ENCODE measurements around the gene PCK2.

PCK2 gene

DNA sequence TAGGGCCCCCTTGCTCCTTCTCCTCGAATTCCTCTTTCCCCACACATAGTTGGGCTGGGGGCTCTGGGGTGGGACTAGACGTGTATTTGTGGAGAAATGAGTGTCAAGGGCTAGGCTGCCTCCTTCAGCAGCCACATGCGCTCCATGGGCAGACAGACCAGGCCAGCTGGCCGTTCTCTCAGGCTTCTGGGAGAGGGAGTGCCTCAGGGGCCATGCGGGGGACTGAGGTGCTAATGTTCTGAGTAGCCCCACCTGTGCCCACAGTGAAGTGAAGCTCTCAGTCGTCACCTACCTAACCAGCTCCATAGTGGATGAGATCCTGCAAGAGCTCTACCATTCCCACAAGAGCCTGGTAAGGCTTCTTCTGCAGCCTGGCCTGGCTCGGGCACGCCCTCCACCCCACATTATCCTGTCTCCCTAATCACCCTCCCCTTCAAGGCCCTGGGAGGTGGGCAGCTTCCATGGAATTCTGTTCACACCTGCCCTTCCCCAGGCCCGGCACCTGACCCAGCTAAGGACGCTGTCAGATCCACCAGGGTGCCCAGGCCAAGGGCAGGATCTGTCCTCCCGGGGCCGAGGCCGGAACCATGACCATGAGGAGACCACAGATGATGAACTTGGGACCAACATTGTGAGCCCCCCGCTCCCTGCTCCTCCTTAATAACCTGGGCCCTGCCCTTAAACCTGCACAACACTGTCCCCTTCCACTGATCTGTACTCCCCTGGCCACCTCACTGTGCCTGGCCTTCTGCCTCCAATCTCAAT is 31.7 kb upstream of the PCK2 start:
- DNase-seq = no peak

DNA sequence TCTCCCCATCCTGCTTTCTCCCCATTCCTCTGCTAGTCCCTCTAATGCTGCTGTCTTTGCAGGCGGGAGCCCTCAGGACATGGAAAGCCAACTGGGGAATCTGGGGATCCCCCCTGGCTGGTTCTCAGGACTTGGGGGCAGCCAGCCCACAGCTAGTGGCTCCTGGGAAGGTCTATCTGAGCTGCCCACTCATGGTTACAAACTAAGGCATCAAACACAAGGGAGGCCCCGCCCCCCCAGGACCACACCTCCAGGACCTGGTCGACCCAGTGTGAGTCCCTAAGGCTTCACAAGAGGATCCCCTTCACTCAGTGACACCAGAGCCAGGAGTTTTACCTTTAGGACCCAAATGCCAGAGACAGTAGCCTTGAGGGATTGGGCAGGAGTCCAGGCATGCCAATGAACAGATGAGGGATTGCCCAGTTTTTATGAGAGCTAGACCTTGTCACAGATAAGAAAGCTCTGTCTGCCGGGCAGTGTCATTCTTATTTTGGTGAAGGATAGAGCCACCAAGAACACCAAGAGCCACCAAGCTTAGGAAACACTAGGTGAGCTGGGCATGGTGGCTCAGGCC is 30.8 kb upstream of the PCK2 start:
- DNase-seq = no peak

DNA sequence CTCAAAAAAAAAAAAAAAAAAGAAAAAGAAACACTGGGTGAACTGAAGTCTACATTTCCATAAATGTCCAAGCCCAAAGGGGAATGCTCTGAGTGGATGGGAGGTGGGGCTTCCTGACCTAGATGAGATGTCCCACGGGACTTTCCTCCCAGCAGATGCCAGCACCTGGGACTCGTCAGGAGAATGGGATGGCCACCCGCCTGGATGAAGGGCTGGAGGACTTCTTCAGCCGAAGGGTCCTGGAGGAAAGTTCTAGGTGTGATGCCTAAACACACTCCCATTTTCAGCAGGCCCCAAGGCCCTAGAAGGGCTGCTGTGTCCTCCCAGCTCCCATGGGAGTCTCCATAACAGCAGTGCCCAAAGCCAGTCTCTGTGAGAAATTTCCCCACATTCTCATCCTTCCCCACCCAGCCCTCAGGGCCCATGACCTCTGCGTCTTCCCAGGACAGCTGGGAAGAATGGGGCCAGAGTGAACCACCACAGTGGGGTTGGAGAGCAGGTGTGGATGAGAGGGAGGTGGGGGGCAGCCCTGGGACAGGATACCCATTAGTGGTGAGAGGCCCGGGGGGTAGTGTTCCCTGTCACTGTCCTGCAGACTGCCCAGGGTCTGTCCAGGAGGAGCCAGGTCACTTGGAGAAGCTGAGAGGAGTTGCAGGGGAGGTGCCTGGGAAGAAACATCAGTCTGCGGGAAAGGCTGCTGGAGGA is 29.9 kb upstream of the PCK2 start:
- DNase-seq = no peak

DNA sequence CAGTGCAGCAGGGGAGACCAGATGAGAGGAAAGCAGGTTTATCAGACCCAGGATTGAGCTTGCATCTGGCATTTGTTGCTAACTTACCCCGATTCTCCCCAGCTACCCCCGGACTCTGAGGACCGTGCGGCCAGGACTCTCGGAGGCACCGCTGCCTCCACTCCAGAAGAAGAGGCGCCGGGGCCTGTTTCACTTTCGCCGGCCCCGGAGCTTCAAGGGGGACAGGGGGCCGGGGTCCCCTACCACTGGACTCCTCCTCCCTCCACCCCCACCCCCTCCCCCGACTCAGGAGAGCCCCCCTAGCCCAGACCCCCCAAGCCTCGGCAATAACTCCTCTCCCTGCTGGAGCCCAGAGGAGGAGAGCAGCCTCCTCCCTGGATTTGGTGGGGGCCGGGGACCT is 29.3 kb upstream of the PCK2 start:
- no peak for DNase-seq

DNA sequence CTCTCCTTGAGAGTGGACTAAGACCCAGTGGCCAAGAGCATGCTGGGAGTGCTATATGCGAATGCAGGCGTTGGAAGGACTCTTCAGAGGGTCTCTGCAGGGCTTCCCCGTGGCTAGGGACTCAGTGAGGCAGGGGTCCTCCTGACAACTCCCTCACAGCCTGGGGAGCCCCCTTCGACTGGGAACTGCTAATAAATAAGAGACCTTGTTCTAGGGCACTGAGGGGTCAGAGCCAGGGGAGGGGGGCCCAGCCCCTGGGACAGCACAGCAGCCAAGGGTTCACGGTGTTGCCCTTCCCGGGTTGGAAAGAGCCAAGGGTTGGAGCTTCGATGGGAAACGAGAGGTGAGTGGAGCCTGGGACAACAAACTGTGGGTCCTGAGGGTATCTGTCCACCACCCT is 28.7 kb upstream of the PCK2 start:
- no peak for DNase-seq

DNA sequence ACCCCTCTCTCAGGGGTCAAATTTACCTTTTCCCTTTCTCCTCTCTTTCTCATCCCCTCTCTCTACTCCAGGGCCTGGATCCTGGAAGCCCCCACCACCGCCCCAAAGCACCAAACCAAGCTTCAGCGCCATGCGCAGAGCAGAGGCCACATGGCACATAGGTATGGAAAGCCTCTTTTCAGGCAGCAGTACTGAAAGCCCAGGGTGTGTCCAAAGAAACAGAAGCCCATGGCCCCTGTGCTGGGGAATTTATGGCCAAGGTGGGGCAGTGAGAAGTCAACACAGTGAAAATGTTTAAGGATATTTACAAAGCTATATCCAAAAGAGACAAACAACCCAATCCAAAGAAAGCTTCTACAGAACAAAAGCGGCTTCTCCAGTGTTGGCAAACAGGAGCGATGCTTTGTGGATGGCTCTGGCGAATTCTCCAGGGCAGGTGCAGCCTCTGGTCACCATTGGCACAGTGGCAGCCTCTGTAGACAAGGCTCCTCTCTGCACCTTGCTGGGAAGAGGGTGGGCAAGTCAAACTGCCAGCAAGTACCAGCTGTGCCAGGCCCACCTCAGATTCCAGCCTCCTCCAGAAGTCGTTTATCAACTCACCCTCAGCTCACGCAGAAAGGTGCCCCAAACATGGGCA is 27.5 kb upstream of the PCK2 start:
- DNase-seq = no peak

DNA sequence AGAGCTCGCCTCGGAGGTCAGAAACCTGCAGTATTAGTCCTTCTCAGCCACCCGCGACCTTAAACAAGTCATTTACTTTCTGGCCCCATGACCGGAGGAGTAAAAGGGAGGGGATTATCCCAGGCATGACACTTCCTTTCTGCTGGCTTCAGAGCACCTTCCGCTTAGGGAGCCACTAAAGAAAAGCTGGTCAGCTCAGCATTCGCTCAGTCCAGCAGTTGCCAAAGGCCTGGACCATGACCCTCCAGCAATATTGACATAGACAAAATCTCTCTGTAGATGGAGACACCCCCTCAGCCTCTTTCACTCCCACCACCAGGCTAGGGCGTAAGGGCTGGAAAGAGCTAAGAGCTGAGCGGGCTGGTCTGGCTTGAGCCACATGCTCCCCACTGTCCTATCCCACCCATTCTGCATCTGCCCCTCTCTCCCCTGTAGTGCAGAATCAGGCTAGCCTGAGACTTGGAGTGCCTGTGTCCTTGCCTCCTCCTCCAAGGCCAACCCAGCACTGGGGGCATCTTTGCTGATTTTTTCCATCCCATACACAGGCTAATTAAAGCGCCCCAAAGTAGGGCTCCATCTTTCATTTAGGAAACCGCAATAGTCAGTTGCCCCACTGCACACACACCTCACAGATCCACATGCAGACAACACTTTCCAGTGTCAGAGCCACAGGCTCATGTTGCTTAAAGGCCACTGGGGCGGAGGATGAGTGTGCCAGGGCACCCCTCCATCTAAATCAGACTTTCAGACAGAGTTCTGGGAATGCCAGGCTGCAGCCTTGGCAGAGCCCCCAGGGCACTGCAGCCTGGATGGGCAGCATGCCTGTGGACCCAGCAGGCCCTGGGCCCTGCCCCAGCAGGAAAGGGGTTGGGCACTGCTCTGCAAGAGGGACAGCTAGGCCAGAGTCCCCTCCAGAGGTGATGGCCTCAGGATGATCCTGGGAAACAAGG is 26.7 kb upstream of the PCK2 start:
- DNase-seq = no peak

DNA sequence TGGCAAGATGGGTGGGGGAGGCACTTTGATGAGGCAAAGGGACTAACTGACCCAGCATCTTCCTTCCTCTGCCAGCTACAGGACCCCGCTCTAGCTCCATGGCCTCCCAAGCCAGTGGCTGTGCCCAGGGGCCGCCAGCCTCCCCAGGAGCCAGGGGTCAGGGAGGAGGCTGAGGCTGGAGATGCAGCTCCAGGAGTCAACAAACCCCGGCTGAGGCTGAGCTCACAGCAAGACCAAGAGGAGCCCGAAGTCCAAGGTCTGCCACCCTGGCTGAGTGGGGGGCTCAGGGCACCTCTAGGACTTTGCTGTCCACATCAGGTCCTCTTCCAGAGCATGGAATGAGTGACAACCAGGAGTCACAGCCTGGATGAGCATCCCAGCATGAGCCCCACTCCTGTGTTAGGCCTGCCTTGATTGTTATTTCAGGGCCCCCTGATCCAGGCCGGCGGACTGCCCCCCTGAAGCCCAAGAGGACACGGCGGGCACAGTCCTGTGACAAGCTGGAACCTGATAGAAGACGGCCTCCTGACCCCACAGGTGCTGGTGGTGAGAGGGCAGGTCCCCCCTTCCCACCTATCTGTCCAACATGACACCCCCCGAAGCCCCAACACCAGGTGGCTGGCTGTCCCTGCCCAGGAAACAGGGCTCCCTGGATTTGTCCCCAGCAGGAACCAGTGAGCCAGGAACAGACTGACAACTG is 25.2 kb upstream of the PCK2 start:
- DNase-seq = no peak

DNA sequence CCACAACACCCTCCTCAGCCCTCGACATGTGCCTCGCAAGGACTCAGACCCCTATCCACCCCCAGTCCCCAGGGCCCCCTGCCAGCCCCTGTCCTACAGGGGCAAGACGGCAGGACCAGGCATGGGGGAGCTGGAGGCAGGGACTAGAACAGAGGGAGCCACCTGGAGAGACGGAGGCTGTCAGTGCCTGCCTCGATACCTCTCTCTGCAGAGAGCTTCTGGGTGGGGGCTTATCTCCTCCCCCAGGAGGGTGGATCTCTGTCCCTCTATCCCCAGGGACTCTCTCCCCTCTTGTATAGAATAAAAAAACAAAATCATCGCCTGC is 24.7 kb upstream of the PCK2 start:
- no peak for DNase-seq

DNA sequence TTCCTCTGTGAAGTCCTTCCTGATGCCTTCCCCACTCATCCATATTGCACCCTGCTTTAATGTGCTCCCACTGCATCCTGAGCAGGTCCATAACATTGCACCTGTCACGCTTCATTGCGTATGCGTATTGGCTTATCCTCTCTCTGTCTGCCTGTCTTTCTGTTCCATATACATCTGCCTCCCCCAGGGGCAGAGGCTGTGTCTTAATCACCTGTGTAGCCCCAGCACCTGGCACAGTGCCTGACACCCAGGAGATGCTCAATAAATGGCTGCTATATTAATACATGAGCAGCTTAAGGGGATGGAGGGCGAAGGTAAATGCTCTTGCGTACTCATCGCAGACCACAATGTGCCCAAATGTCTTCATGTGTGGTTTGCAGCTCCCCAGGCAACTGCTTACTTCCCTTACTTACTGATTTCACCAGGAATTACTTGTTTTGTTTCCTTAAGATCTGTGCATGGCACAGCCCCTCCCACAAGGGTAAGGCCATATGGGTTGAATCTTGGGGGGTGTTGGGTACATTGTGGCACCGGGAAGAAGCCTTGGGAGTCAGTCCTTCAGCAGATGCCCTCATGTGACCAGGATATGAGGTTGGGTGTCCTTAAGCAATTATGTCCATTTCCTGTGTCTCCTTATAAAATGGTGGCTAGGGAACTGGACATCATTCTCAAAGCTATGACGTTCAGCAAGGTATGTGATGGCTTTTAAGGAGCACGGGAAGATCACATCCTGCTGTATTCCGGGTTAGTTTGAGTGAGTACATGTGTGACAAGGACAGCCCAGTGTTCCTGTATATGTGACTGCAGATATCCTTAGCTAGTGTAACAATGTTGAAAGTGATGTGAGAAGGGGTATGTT is 23.6 kb upstream of the PCK2 start:
- DNase-seq = no peak

DNA sequence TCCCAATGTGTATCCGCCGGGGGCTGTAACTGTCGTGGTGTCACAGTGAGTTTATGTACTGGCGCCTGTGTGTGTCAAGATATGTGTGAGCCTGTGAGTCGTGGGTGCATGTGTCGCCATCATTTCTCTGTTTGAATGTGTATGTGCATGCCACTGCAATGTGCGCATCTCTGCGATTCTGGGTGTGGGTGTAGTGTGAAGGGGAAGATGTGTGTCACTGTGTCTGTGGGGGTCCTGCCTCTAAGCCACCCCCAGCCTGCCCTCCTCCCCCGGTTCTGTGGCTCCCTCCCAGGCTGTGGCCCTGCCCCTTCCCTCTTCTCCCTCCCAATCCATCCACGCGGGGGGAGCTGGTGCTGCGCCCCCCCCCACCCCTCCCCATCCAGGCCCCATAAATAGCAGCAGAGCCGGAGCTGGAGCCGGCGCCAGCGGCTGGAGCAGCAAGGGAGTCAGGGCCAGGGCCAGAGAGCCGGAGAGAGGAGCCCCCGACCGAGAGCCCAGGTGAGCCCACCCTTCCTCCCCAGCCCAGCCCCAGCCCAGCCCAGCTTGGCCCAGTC is 22.9 kb upstream of the PCK2 start, which contains the start of gene CPNE6:
CPNE6 (plus strand) TSS at position 419 of the 554 bp plus-strand sequence. CDS start 1,375 bp downstream, outside the sequence.
- no peak for DNase-seq

DNA sequence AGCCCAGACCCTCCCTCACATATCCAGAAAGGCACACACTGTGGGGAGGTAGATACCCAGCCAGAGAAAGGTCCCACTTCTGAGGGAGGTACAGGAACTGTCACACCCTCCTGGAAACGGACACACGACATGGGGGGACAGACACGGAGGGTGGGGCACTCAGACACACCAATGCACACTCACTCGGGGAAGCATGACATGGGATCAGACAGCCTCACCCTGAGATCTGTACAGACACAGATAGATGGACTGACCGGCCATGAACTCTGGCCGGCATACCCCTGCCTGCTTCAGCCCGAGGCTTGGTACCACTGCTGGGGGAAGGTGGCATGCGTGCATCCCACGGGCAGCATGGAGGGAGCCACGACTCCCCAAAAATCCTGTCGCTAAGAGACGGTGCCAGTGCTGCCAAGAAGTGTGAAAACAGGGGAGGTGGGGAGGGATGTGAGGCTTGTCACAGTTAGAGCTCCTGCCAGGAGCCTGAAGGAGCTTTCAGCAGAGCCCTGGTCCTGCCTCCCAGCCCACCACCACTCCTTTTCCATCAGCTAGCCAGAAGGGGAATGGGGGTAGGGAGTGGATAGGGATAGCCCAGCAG is 22.2 kb upstream of the PCK2 start:
- no peak for DNase-seq

DNA sequence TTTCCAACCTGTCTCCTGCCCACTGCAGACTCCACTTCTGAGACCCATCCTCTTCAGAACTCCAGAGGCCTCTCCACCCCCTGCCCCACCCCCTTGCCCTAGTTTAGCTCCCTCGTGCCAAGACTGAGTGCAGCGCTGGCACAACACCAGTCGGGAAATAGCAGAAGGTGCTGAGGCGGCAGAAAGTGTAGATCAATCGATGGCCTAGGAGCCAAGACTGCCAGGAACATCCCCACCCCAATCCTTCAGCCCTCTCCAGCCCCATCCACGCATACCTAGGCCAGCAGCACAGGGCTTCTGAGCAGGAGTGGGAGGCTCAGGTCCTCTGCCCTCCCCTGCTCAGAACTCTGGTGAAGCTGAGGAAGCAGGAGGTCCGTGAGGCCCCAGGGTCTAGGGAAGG is 21.7 kb upstream of the PCK2 start:
- DNase-seq = no peak

DNA sequence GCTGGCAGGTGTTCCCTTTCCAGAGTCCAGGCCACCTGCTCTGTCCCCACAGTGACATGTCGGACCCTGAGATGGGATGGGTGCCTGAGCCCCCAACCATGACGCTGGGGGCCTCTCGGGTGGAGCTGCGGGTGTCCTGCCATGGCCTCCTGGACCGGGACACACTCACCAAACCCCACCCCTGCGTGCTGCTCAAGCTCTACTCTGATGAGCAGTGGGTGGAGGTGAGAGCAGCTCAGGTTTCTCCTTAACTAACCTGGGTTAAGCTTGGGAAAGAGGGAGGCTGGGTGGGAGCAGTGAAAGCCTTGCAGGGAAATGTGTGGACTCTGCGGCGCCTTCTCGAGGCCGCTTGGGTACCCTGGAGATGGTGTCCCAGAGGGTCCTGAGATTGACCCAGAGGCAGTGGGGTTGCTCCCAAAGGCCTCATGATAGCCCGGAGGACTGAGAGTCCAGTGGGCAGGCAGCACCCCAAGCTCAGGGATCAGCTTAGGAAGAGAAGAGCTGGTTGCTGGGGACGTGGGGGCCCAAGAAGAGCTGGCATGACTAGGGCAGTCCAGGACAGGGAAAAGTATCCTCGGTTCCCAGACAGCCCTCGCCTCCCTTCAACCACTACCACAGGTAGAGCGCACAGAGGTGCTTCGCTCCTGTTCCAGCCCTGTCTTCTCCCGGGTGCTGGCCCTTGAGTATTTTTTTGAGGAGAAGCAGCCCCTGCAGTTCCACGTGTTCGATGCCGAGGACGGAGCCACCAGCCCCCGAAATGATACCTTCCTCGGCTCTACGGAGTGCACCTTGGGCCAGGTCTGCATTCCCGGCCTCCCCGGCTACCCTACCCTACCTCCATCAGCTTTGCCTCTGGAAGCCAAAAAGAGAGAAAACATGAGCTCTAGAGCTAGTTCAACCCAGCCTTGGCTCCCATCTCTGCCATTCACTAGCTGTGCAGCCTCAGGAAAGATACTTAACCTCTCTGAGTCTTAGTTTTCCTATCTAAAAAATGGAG is 20.9 kb upstream of the PCK2 start:
- no peak for DNase-seq

DNA sequence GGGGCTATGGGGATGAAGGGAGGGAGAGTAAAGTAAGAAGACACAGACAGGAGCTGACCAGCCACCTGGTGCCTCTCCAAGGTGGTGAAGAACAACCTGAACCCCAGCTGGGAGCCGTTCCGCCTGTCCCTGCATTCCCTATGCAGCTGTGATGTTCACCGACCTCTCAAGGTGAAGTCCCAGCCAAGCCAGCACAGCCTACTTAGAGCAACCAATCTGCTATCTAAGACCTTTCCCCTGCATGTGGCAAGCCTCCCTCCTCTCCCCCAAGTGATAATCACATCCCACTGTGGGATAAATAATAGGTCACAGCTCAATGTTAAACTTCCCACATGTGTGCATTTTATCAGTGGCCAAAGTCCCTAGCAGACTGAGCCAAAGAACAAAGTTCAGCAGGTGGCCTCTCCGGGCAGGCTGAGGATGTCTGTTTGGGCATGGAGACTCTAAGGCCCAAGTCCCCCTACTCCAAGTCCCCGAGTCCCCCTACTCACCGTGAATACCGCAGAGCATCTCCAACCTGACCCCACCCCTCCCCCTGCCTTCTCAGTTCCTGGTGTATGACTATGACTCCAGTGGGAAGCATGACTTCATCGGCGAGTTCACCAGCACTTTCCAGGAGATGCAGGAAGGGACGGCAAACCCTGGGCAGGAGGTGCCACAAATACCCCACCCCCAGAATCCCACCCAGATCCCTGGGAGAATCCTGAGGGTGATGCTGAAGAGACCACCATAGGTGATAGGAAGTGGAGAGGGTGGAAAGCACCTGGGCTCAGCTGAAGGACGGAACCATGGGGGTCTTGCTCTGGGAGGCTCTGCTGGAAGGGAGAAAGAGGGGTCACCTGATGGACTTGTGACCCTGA is 19.3 kb upstream of the PCK2 start:
- no peak for DNase-seq

DNA sequence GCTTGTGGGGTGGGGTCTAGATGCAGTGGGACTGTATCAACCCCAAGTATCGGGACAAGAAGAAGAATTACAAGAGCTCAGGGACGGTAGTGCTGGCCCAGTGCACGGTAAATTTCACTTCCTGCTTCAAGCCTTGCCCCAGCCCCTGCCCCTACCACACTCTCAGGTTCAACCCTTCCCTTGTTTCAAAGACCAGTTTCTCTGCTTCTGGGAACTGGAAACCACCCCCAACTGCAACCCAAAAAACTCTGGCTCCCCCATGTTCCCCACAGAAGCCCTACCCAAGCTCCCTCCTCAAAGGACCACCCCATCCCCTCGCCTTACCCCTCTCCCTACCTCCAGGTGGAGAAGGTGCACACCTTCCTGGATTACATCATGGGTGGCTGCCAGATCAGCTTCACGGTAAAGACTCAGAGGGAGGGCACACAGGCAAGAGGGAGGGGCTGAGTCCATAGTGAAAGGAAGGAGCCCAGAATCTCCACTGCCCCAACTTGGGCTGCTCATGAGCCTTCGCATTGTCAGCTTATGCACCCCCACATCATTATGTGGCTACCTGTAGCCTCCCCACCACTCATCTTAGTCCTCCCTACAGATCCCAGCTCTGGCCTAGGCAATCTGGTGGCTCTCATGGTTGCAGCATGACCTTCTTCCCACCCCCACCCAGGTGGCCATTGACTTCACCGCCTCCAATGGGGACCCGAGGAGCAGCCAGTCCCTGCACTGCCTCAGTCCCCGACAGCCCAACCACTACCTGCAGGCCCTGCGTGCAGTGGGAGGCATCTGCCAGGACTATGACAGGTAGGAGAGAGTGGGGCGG is 18.4 kb upstream of the PCK2 start:
- no peak for DNase-seq

DNA sequence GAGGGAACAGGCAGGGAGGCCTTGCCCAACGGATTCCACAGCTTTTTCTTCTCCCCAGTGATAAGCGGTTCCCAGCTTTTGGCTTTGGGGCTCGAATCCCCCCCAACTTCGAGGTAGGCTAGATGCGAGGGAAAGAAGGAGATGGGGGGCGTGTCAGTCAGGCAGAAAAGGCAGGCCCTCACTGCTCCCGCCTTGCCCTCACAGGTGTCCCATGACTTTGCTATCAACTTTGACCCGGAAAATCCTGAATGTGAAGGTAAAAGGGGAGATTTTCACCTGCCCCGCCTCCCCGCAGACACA is 17.9 kb upstream of the PCK2 start:
- DNase-seq = no peak
